Pancreas (tissue), 10 donors: ENCODE measurements around the gene ENO4. TPM values are rescaled to one million over a fixed set of nuclear protein-coding genes. Genes with fewer than 3 reads are reported as not detected.
A peak's percentile ranks its signal among the peaks of the same experiment; 100 is the strongest.

Experiments used
- ATAC-seq, 4 donors: fragments of 200-7000 bp; cut with Tn5 transposase; one replicate each; pipeline versions ENCODE4 v1.8.0 to v1.9.1; 2020; ENCODE audit warnings: mild to moderate bottlenecking in 4 of 4, moderate library complexity in 4 of 4
- DNase-seq, 6 donors: peaks; one replicate each; pipeline ENCODE4 v3.0.0-alpha.2; 2020
- FAIRE-seq: peaks from 2 replicates; lab custom pipeline; 2012; peaks lifted over from hg19 to GRCh38; lab: Jason Lieb, UNC
- H3K27ac ChIP-seq, 4 donors: fragments of 200-600 bp; sonication (generic); 1 replicate in 3 of 4; 2 replicates in 1 of 4; pipeline versions ENCODE4 v1.5.0 to v1.8.0; 2020
- H3K27me3 ChIP-seq, 4 donors: fragments of 200-600 bp; one replicate each; pipeline ENCODE4 v1.8.0; 2021
- H3K36me3 ChIP-seq, 3 donors: fragments of 200-600 bp; sonication (generic) in 1 of 3; one replicate each; pipeline versions ENCODE4 v1.5.0 to v1.8.0; 2020 to 2021
- H3K4me1 ChIP-seq, 3 donors: fragments of 200-600 bp; one replicate each; pipeline ENCODE4 v1.8.0; 2021
- H3K4me3 ChIP-seq, 4 donors: fragments of 200-600 bp; sonication (generic) in 2 of 4; one replicate each; pipeline versions ENCODE4 v1.5.0 to v1.8.0; 2020 to 2021
- H3K9me3 ChIP-seq, 4 donors: fragments of 200-600 bp; one replicate each; pipeline ENCODE4 v1.8.0; 2021
- CTCF ChIP-seq, 4 donors: fragments of 200-600 bp; sonication (generic) in 3 of 4; IDR thresholded peaks; one replicate each; pipeline versions ENCODE4 v1.5.0 to v1.8.0; 2021; ENCODE audit warnings: antibody characterized with exemption in 4 of 4
- WGBS, 2 donors: extraction: QIAGEN DNeasy Blood & Tissue Kit; methylation state at CpG; one replicate each; pipeline ENCODE4 v1.1.7; 2013; 5-methylcytosine and 5-hydroxymethylcytosine counted together
- intact Hi-C, 3 donors: fragments of 100-400 bp; cut with DNase I; formaldehyde crosslinking; loops; one replicate each; pipeline versions ENCODE4 v1.11.1 to v1.14.2; 2022
- polyA plus RNA-seq, 2 donors: library from polyadenylated mRNA; stranded (reverse); fragments of 200-250 nt; gene quantifications; one replicate each; pipeline ENCODE4 v1.2.3, GENCODE V29; 2013
- total RNA-seq, 6 donors: library from RNA; stranded (reverse); fragmentation: NEBNext Ultra II Directional in 4 of 6; extraction: Animal tissue kit (Norgen Biotek cat#: 25700) in 4 of 6; gene quantifications; one replicate each; pipeline versions ENCODE4 v1.2.1 to v1.2.4, GENCODE V29; 2021 to 2023
- donor health status: healthy with polysubstance abuse.
- donor health status: DM: no; HTN: no; CAD: no; lungs with moderate emphysema.
- donor health status: DM: no; HTN: no; CAD: no.
- donor health status: control.
- donor health status: control.
- donor health status: Bipolar disorder and iron deficiency.
- donor health status: DM: yes; HTN: yes; CAD: no.
- donor health status: DM: no; HTN: no; CAD: no.
- donor health status: DM: no; HTN: no; CAD: no.
- donor health status: DM: yes; HTN: yes; CAD: no.

ENO4 gene
- total and polyA plus RNA-seq, 8 donors: 0.15 to 0.71 (median 0.23) TPM

GRCh38 chr10:116838143-116838725 lies 11.1 kb upstream of the ENO4 start:
- Histone ChIP-seq H3K36me3 (peaks cover 0 to 7% (median 2%) of the 10 kb centered on the region in 3 donors), H3K9me3 (no peaks in the 10 kb centered on the region), H3K27ac (no peak overlapping the region), H3K4me3 (no peak overlapping the region), H3K4me1 (no peaks in the 10 kb centered on the region), H3K27me3 (no peaks in the 10 kb centered on the region)
- no peak for FAIRE-seq
- intact Hi-C loops: no loop called here
- no peak for DNase-seq
- ATAC-seq: no peak
- 79 to 84% methylated on average over 5 of the region's 5 CpGs for WGBS, 2 donors
- TF ChIP-seq CTCF (IDR thresholded peaks at IDR 0.05): no peak

DNA sequence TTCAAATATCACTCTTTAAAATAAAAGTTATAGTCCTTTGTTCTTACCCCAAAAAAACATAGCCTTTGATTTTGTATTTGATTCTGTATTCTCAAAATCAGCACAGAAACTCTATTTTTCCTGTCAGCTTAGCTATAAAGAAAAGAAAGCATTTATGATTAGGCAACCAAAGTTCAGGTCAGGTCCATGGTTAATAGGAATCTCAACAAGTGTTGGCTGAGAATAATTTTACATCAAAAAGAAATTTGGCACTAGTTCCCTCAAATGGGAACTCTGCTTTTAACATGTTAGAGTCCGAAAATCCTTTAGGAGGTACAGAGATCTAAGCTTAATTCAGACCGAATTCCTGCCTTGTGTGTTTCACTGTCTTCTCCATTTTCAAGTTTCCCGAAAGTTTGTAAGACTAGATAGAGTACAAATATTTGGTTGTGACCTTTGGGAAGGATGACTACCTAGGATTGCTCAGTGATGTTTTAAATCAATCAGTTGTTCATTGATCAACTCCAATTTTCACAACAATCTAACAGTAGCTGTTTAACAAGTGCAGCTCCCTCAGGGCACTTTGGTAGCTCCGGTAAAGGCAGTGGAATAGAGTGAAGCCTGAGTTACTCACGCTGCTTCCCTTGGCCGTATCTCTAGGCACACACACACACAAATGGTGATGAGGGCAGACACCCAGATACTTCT lies 8.8 kb upstream of the ENO4 start:
- no peak for TF ChIP-seq CTCF (IDR thresholded peaks at IDR 0.05)
- Histone ChIP-seq H3K36me3 (no peaks in the 10 kb centered on the region), H3K4me1 (no peaks in the 10 kb centered on the region), H3K27ac (no peak overlapping the region), H3K27me3 (no peaks in the 10 kb centered on the region), H3K9me3 (no peaks in the 10 kb centered on the region), H3K4me3 (no peak overlapping the region)
- 88 to 93% methylated on average over 6 of the region's 6 CpGs for WGBS, 2 donors
- intact Hi-C loops: no loop called here
- DNase-seq (no peak), FAIRE-seq (peak; percentile 5), ATAC-seq (no peak)

- TF ChIP-seq CTCF (IDR thresholded peaks at IDR 0.05): no peak
- no peaks in the 10 kb centered on the region for H3K36me3 ChIP-seq
- ATAC-seq: no peak
- intact Hi-C loops: no loop called here
- H3K4me3 ChIP-seq: no peak overlapping the region
- no peaks in the 10 kb centered on the region for H3K27me3 ChIP-seq
- FAIRE-seq: no peak
- no peak for DNase-seq
- no peak overlapping the region for H3K27ac ChIP-seq
- H3K4me1 ChIP-seq: peaks cover 0 to 8% (median 0%) of the 10 kb centered on the region in 3 donors
- WGBS, 2 donors: 58 to 76% methylated on average over 2 of the region's 2 CpGs
- no peaks in the 10 kb centered on the region for H3K9me3 ChIP-seq
These were observed 3.5 kb upstream of the ENO4 start for GRCh38 chr10:116845823-116846222.

GRCh38 chr10:116848032-116848943 lies 1.0 kb upstream of the ENO4 start:
- Histone ChIP-seq H3K4me1 (peaks cover 0 to 8% (median 0%) of the 10 kb centered on the region in 3 donors), H3K9me3 (no peaks in the 10 kb centered on the region), H3K27ac (peak overlapping the region in 2 of 4 donors; percentile 68 to 71), H3K36me3 (no peaks in the 10 kb centered on the region), H3K4me3 (peak overlapping the region; percentile 73 to 84 (median 78)), H3K27me3 (no peaks in the 10 kb centered on the region)
- ATAC-seq (no peak), DNase-seq (peak in 1 of 6 donors; percentile 13), FAIRE-seq (no peak)
- no peak for TF ChIP-seq CTCF (IDR thresholded peaks at IDR 0.05)
- intact Hi-C loops: no loop called here
- WGBS, 2 donors: 43 to 48% methylated on average over 17 of the region's 17 CpGs
